H1 (cell line): Measurements from ENCODE around the gene TNS3. TPM values are rescaled to one million over a fixed set of nuclear protein-coding genes. Genes with fewer than 3 reads are reported as not detected.

ENCODE experiments used
- CTCF ChIA-PET: fragments of 300-600 bp; sonication (Branson Sonifier 250); formaldehyde crosslinking; loops from one replicate; lab custom pipeline; 2021; ENCODE audit not compliant: partially characterized antibody; lab: Charles Lee
- POLR2A ChIA-PET: fragments of 300-600 bp; sonication (Branson Sonifier 250); formaldehyde crosslinking; loops from one replicate; lab custom pipeline; 2021; ENCODE audit warnings: inconsistent platforms; ENCODE audit not compliant: partially characterized antibody; lab: Charles Lee
- DNase-seq, 2 experiments: peaks; one replicate each; pipeline versions ENCODE4 v3.0.0 to v3.0.0-alpha.2; 2010 to 2022; ENCODE audit warnings: low spot score in 2 of 2, low read depth in 1 of 2, mixed read lengths in 1 of 2
- FAIRE-seq: peaks from 2 replicates; lab custom pipeline; 2011; peaks lifted over from hg19 to GRCh38; lab: Jason Lieb, UNC
- H2AFZ ChIP-seq: 2 replicates; pipeline ENCODE4 v1.8.1; 2012; ENCODE audit warnings: low read length, inconsistent platforms
- H2AK5ac ChIP-seq: 2 replicates; pipeline ENCODE4 v1.6.1; 2013; ENCODE audit warnings: low read depth, low read length
- H2BK120ac ChIP-seq: replicated peaks from 2 replicates; pipeline ENCODE3; 2013; ENCODE audit warnings: low read depth, low read length, inconsistent platforms
- H2BK12ac ChIP-seq: 2 replicates; pipeline ENCODE4 v1.6.1; 2013; ENCODE audit warnings: low read depth, low read length
- H2BK15ac ChIP-seq: 2 replicates; pipeline ENCODE4 v1.6.1; 2013; ENCODE audit warnings: low read length
- H2BK20ac ChIP-seq: 2 replicates; pipeline ENCODE4 v1.6.1; 2013; ENCODE audit warnings: low read length
- H2BK5ac ChIP-seq: 2 replicates; pipeline ENCODE4 v1.6.1; 2013; ENCODE audit warnings: low read depth, low read length
- H3K14ac ChIP-seq: 2 replicates; pipeline ENCODE4 v1.6.1; 2013; ENCODE audit warnings: inconsistent platforms; ENCODE audit not compliant: insufficient read length
- H3K18ac ChIP-seq: 2 replicates; pipeline ENCODE4 v1.6.1; 2013; ENCODE audit warnings: low read length; ENCODE audit errors: extremely low read depth
- H3K23ac ChIP-seq: 2 replicates; pipeline ENCODE4 v1.6.1; 2013; ENCODE audit warnings: inconsistent platforms; ENCODE audit not compliant: insufficient read length
- H3K23me2 ChIP-seq: 2 replicates; pipeline ENCODE4 v1.6.1; 2013; ENCODE audit warnings: low read depth, low read length
- H3K27ac ChIP-seq: 2 replicates; pipeline ENCODE4 v1.6.1; 2011; ENCODE audit warnings: low read depth, low read length, inconsistent platforms
- H3K27me3 ChIP-seq, 4 experiments: replicated peaks in 1 of 4; 1 replicate in 1 of 4; 2 replicates in 3 of 4; pipeline versions ENCODE4 v1.6.1 to v1.8.1; 2011 to 2013; ENCODE audit warnings: low read length in 3 of 4, mild to moderate bottlenecking in 3 of 4, inconsistent platforms in 2 of 4, mixed read lengths in 2 of 4, moderate library complexity in 1 of 4; ENCODE audit not compliant: control insufficient read depth in 3 of 4, insufficient read depth in 3 of 4; ENCODE audit errors: extremely low read depth in 1 of 4
- H3K36me3 ChIP-seq, 4 experiments: 2 replicates each; pipeline versions ENCODE4 v1.6.1 to v1.8.1; 2011 to 2013; ENCODE audit warnings: mild to moderate bottlenecking in 4 of 4, low read length in 3 of 4, moderate library complexity in 2 of 4, control low read depth in 1 of 4, inconsistent platforms in 1 of 4; ENCODE audit not compliant: insufficient read depth in 4 of 4, control insufficient read depth in 2 of 4
- H3K4ac ChIP-seq: replicated peaks from 2 replicates; pipeline ENCODE3; 2013; ENCODE audit warnings: low read length, low read depth, mixed read lengths, inconsistent platforms; ENCODE audit not compliant: insufficient read length
- H3K4me1 ChIP-seq, 4 experiments: replicated peaks in 1 of 4; 1 replicate in 1 of 4; 2 replicates in 3 of 4; pipeline versions ENCODE4 v1.6.1 to v1.8.1; 2011 to 2013; ENCODE audit warnings: low read length in 3 of 4, inconsistent platforms in 2 of 4, mixed read lengths in 1 of 4; ENCODE audit not compliant: insufficient read depth in 4 of 4, control insufficient read depth in 3 of 4
- H3K4me2 ChIP-seq, 2 experiments: 2 replicates each; pipeline versions ENCODE4 v1.6.1 to v1.8.1; 2011 to 2013; ENCODE audit warnings: low read depth in 2 of 2, low read length in 2 of 2, control low read depth in 1 of 2, inconsistent platforms in 1 of 2, mild to moderate bottlenecking in 1 of 2; ENCODE audit not compliant: insufficient read depth in 1 of 2
- H3K4me3 ChIP-seq, 4 experiments: fragments of 200-600, 300-600 bp in 1 of 4; sonication (generic), shearing (Covaris generic), sonication (Bioruptor Twin) in 1 of 4; 2 replicates each; pipeline versions ENCODE4 v1.5.1 to v1.8.1; 2011 to 2016; ENCODE audit warnings: low read length in 4 of 4, low read depth in 3 of 4, control low read depth in 2 of 4, inconsistent platforms in 2 of 4, mild to moderate bottlenecking in 2 of 4, mixed read lengths in 1 of 4, moderate library complexity in 1 of 4; ENCODE audit not compliant: insufficient read depth in 2 of 4; ENCODE audit errors: extremely low read depth in 1 of 4
- H3K56ac ChIP-seq: replicated peaks from 2 replicates; pipeline ENCODE3; 2013; ENCODE audit warnings: low read depth, mild to moderate bottlenecking, mixed read lengths, low read length, inconsistent platforms; ENCODE audit not compliant: insufficient read length
- H3K79me1 ChIP-seq: 2 replicates; pipeline ENCODE4 v1.6.1; 2013; ENCODE audit warnings: low read depth, low read length, control low read depth
- H3K79me2 ChIP-seq, 2 experiments: 2 replicates each; pipeline versions ENCODE4 v1.6.1 to v1.8.1; 2012 to 2013; ENCODE audit warnings: low read length in 2 of 2, mild to moderate bottlenecking in 2 of 2, inconsistent platforms in 1 of 2; ENCODE audit not compliant: insufficient read depth in 2 of 2, control insufficient read depth in 1 of 2
- H3K9ac ChIP-seq, 4 experiments: replicated peaks in 1 of 4; 1 replicate in 1 of 4; 2 replicates in 3 of 4; pipeline versions ENCODE4 v1.6.1 to v1.8.1; 2011 to 2013; ENCODE audit warnings: low read depth in 3 of 4, low read length in 3 of 4, control low read depth in 2 of 4, mild to moderate bottlenecking in 2 of 4, moderate library complexity in 2 of 4, inconsistent platforms in 1 of 4; ENCODE audit errors: extremely low read depth in 1 of 4
- H3K9me3 ChIP-seq, 2 experiments: 2 replicates each; pipeline versions ENCODE4 v1.6.1 to v1.8.1; 2012 to 2013; ENCODE audit warnings: mild to moderate bottlenecking in 2 of 2, moderate library complexity in 2 of 2, control low read depth in 1 of 2, inconsistent platforms in 1 of 2, low read depth in 1 of 2, low read length in 1 of 2, mixed read lengths in 1 of 2; ENCODE audit not compliant: insufficient read depth in 2 of 2
- H4K20me1 ChIP-seq, 2 experiments: replicated peaks in 1 of 2; 2 replicates each; pipeline versions ENCODE3 to v1.8.1; 2011 to 2013; ENCODE audit warnings: inconsistent platforms in 2 of 2, low read length in 2 of 2, mild to moderate bottlenecking in 1 of 2; ENCODE audit not compliant: insufficient read depth in 2 of 2, control insufficient read depth in 1 of 2
- H4K5ac ChIP-seq: 2 replicates; pipeline ENCODE4 v1.6.1; 2013; ENCODE audit warnings: low read length, low read depth, mixed read lengths, inconsistent platforms; ENCODE audit not compliant: insufficient read length
- H4K8ac ChIP-seq: 2 replicates; pipeline ENCODE4 v1.8.0; 2013; ENCODE audit warnings: mild to moderate bottlenecking, moderate library complexity, low read length, inconsistent platforms; ENCODE audit not compliant: insufficient read depth; ENCODE audit errors: extremely low read depth
- H4K91ac ChIP-seq: replicated peaks from 2 replicates; pipeline ENCODE3; 2013; ENCODE audit warnings: low read length, mixed read lengths, inconsistent platforms; ENCODE audit not compliant: insufficient read length
- BCL11A ChIP-seq, 2 experiments: IDR thresholded peaks; one replicate each; pipeline ENCODE4 v1.6.1; 2011; ENCODE audit warnings: low read depth in 2 of 2, low read length in 2 of 2, mild to moderate bottlenecking in 2 of 2
- GABPA ChIP-seq: IDR thresholded peaks from 2 replicates; pipeline ENCODE4 v1.6.1; 2011; ENCODE audit warnings: mild to moderate bottlenecking, low read length, moderate library complexity, borderline replicate concordance; ENCODE audit not compliant: insufficient read depth
- JUND ChIP-seq: IDR thresholded peaks from 2 replicates; pipeline ENCODE4 v1.6.1; 2011; ENCODE audit warnings: mild to moderate bottlenecking, improper control_type of control experiment, low read length
- POU5F1 ChIP-seq: IDR thresholded peaks from 2 replicates; pipeline ENCODE4 v1.6.1; 2011; ENCODE audit warnings: low read depth, mild to moderate bottlenecking, low read length, moderate library complexity
- RFX5 ChIP-seq: IDR thresholded peaks from 2 replicates; pipeline ENCODE4 v1.6.1; 2011; ENCODE audit warnings: low read depth, low read length, improper control_type of control experiment, borderline replicate concordance
- SP4 ChIP-seq: IDR thresholded peaks from 2 replicates; pipeline ENCODE4 v1.6.1; 2012; ENCODE audit warnings: low read length, inconsistent platforms
- SUZ12 ChIP-seq: fragments of 200-600 bp; sonication (generic); IDR thresholded peaks from 2 replicates; pipeline ENCODE4 v1.6.1; 2012; ENCODE audit warnings: mild to moderate bottlenecking, inconsistent platforms, low read length, moderate library complexity, mixed read lengths
- YY1 ChIP-seq: IDR thresholded peaks from 2 replicates; pipeline ENCODE4 v1.6.1; 2011; ENCODE audit warnings: low read depth, mild to moderate bottlenecking, low read length
- ZNF274 ChIP-seq: IDR thresholded peaks from 2 replicates; pipeline ENCODE4 v1.7.0; 2012; ENCODE audit warnings: low read length, borderline replicate concordance; ENCODE audit errors: extremely low read depth
- WGBS, 2 experiments: shearing (Covaris generic) in 1 of 2; methylation state at CpG; one replicate each; pipeline versions ENCODE4 v1.1.6 to v1.1.7; 2013 to 2015; ENCODE audit warnings: low lambda C conversion rate in 2 of 2, mixed read lengths in 2 of 2, inconsistent platforms in 1 of 2, low coverage in 1 of 2, missing lambda C conversion rate in 1 of 2; ENCODE audit not compliant: insufficient replicate concordance in 2 of 2, insufficient coverage in 1 of 2, insufficient read length in 1 of 2; ENCODE audit errors: extremely low coverage in 1 of 2, missing lambda C conversion rate in 1 of 2; 5-methylcytosine and 5-hydroxymethylcytosine counted together
- polyA plus RNA-seq, 7 experiments: library from polyadenylated mRNA; depleted of rRNA in 3 of 7; stranded (reverse) in 5 of 7; unstranded in 2 of 7; fragments of >200 nt in 5 of 7; fragments of 200-250 nt in 2 of 7; gene quantifications; 1 replicate in 5 of 7; 2 replicates in 1 of 7; 4 replicates in 1 of 7; pipeline versions ENCODE4 v1.2.1 to v1.2.3, GENCODE V29; 2011 to 2013; ENCODE audit warnings: missing spikeins in 2 of 7, mixed read lengths in 2 of 7
- total RNA-seq: library from RNA; stranded (reverse); fragmentation: NEBNext Ultra II Directional; extraction: Animal tissue kit (Norgen Biotek cat#: 25700); gene quantifications from 2 replicates; pipeline ENCODE4 v1.2.1, GENCODE V29; 2021
- TF ChIP-seq, protein P1 (sequence below): IDR thresholded peaks from 2 replicates; pipeline ENCODE4 v1.6.1; 2011; ENCODE audit warnings: low read depth, mild to moderate bottlenecking, low read length; ENCODE audit not compliant: insufficient read depth
- TF ChIP-seq, protein P2 (sequence below): IDR thresholded peaks from 2 replicates; pipeline ENCODE4 v1.6.1; 2012; ENCODE audit warnings: inconsistent platforms

TNS3 gene
- total and polyA plus RNA-seq, 2 of the 8 experiments (the other 6 are each of a cell fraction or from before 2014, with no cell fraction given) = 11.9 to 24.2 TPM

DNA sequence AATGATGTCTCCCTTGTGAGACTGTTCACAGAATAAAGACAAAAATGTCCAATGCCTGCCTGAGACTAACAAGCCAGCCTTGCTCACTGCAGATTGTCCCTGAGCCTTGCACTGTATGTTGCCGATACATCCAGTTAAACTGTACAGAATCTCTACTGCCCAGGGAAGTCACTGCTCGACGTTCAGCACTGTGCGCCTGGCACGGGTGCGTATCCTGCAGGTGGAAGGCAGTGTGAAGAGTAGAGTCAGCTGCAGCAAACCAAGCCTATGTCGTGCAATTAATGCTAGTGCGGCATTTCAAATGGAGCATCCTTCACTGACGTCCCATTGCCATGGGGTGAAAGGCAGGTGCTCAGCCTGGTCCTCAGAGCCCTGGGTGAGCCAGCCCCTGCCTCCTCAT, 132.9 kb downstream of the TNS3 start:
- CTCF ChIA-PET = interaction anchor here (1.1 kb wide), 1 partner anchor 9 kb away, joined by 4 read pairs; no protein-coding TSS in a partner anchor
- Histone ChIP-seq H3K79me1 (peaks cover 2% of the 10 kb centered on the region; the same call in 1 of the 2 replicates), H3K23me2 (no peaks in the 10 kb centered on the region), H3K9me3 (no peaks in the 10 kb centered on the region), H3K4me3 (no peak overlapping the region), H3K27ac (no peak overlapping the region), H3K18ac (no peak overlapping the region), H2BK12ac (no peak overlapping the region), H3K4me2 (no peak overlapping the region), H4K5ac (no peak overlapping the region), H3K4ac (no peak overlapping the region), H2BK15ac (no peak overlapping the region), H3K27me3 (no peaks in the 10 kb centered on the region), H3K4me1 (peaks cover 0 to 12% (median 7%) of the 10 kb centered on the region in 4 experiments; a peak in 6 of 7 replicates), H2AFZ (no peak overlapping the region), H2BK5ac (no peak overlapping the region; the same call in 1 of the 2 replicates), H2AK5ac (no peak overlapping the region), H3K79me2 (no peaks in the 10 kb centered on the region), H3K36me3 (no peaks in the 10 kb centered on the region), H4K20me1 (peaks cover 0 to 6% of the 10 kb centered on the region in 2 experiments), H3K9ac (no peak overlapping the region), H3K56ac (no peak overlapping the region), H4K91ac (no peak overlapping the region), H3K14ac (no peak overlapping the region), H2BK120ac (no peak overlapping the region), H4K8ac (no peak overlapping the region), H2BK20ac (no peak overlapping the region), H3K23ac (no peak overlapping the region)
- WGBS, 2 experiments = 96% methylated on average over 9 of the region's 9 CpGs; no CpG with 5 or more reads in 1 of the 2 experiments
- POLR2A ChIA-PET = no interaction called here
- no peak for FAIRE-seq
- DNase-seq = no peak
- TF ChIP-seq BCL11A (IDR thresholded peaks at IDR 0.05; ENCODE audit: low read depth in 2 of 2, low read length in 2 of 2) (no peak), POU5F1 (no peak), YY1 (no peak), RFX5 (no peak), SP4 (no peak), ZNF274 (no peak), JUND (no peak), SUZ12 (no peak), GABPA (no peak)
- TF ChIP-seq, protein P1, sequence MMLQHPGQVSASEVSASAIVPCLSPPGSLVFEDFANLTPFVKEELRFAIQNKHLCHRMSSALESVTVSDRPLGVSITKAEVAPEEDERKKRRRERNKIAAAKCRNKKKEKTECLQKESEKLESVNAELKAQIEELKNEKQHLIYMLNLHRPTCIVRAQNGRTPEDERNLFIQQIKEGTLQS = no peak
- TF ChIP-seq, protein P2, sequence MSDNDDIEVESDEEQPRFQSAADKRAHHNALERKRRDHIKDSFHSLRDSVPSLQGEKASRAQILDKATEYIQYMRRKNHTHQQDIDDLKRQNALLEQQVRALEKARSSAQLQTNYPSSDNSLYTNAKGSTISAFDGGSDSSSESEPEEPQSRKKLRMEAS = no peak
